ENCODE measurements around the gene MMGT1. TPM values are rescaled to one million over a fixed set of nuclear protein-coding genes. Genes with fewer than 3 reads are reported as not detected.
"Not testable (repeated sequence)": the region's sequence is repeated elsewhere in the genome, so short reads cannot be mapped to it uniquely, and the experiment has no call there.

The MMGT1 gene
- total RNA-seq, 1 experiment from 2014 or later, result 37.1 TPM

DNA sequence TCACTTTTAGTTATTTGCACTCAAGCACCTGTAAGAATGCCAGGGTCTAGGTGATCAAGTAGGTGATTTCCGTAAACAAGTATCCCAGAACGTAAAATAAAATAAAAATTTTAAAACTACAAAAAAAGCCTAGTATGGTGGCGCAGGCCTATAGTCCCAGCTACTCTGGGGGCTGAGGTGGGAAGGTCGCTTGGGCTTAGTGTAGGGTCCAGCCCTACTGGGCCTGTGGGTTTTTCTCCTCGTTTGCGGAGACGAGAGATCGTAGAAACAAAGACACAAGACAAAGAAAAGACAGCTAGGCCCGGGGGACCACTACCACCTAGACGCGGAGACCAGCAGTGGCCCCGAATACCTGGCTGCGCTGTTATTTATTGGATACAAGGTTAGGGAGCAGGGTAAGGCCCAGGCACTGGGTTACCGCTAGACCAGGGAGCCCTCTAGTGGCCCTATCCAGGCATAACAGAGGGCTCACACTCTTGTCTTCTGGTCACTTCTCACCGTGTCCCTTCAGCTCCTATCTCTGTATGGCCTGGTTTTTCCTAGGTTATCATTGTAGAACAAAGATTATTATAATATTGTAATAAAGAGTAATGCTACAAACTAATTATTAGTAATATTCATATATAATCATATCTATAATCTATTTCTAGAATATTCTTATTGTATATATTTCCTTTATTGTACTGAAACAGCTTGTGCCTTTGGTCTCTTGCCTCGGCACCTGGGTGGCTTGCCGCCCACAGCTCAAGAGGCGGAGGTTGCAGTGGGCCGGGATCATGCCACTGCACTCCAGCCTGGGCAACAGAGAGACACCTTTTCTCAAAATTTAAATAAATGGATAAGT is 41.9 kb downstream of the MMGT1 start:
- BruUV-seq (replicated peaks), result no TSS peak
- peak; percentile 59 for DNase-seq
- CTCF ChIA-PET, result no interaction called here
- H3K9me3 Mint-ChIP-seq (ENCODE audit: low read depth, unreplicated experiment), result no peaks in the 10 kb centered on the region
- H3K27me3 Mint-ChIP-seq (ENCODE audit: unreplicated experiment), result peaks cover 41% of the 10 kb centered on the region
- H3K27ac Mint-ChIP-seq (ENCODE audit: unreplicated experiment), result no peak overlapping the region
- TF ChIP-seq, protein P1, sequence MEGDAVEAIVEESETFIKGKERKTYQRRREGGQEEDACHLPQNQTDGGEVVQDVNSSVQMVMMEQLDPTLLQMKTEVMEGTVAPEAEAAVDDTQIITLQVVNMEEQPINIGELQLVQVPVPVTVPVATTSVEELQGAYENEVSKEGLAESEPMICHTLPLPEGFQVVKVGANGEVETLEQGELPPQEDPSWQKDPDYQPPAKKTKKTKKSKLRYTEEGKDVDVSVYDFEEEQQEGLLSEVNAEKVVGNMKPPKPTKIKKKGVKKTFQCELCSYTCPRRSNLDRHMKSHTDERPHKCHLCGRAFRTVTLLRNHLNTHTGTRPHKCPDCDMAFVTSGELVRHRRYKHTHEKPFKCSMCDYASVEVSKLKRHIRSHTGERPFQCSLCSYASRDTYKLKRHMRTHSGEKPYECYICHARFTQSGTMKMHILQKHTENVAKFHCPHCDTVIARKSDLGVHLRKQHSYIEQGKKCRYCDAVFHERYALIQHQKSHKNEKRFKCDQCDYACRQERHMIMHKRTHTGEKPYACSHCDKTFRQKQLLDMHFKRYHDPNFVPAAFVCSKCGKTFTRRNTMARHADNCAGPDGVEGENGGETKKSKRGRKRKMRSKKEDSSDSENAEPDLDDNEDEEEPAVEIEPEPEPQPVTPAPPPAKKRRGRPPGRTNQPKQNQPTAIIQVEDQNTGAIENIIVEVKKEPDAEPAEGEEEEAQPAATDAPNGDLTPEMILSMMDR (IDR thresholded peaks at IDR 0.05; ENCODE audit: unreplicated experiment), result peak; percentile 36
- intact Hi-C loops (cut with micrococcal nuclease; ENCODE audit: unreplicated experiment), result loop anchor here (2.0 to 10.0 kb wide), 2 partner anchors 299 to 447 kb away; no protein-coding TSS in a partner anchor
- H3K4me3 Mint-ChIP-seq (ENCODE audit: low read depth, unreplicated experiment), result no peak overlapping the region
- no peaks in the 10 kb centered on the region for H3K4me1 Mint-ChIP-seq (ENCODE audit: low read depth, unreplicated experiment)
- no peaks in the 10 kb centered on the region for H3K36me3 Mint-ChIP-seq (ENCODE audit: insufficient read depth, unreplicated experiment)

DNA sequence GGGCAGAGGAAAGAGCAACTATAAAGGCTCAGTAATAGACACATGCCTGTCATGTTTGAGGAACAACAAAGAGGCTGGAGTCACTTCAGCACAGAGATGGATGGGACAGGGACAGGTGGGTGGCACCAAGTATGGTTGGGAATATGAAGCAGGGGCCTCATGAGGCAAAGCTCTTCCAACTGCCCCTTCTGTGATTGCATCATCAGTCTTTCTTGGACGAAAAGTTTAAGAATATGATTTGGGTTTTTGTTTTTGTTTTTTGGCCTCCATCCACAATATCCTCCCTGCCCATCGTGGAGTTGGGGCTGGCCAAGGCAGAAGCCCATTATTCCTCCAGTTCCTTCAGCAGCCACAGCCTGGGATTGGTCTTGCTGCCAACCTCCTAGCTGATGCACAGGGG is 45.9 kb downstream of the MMGT1 start:
- H3K9me3 Mint-ChIP-seq (ENCODE audit: low read depth, unreplicated experiment), result no peaks in the 10 kb centered on the region
- no peak overlapping the region for H3K27ac Mint-ChIP-seq (ENCODE audit: unreplicated experiment)
- H3K4me3 Mint-ChIP-seq (ENCODE audit: low read depth, unreplicated experiment), result no peak overlapping the region
- BruUV-seq (replicated peaks), result no TSS peak
- CTCF ChIA-PET, result no interaction called here
- no peaks in the 10 kb centered on the region for H3K36me3 Mint-ChIP-seq (ENCODE audit: insufficient read depth, unreplicated experiment)
- no peak for DNase-seq
- intact Hi-C loops (cut with micrococcal nuclease; ENCODE audit: unreplicated experiment), result no loop called here
- TF ChIP-seq, protein P1 (IDR thresholded peaks at IDR 0.05; ENCODE audit: unreplicated experiment), result no peak
- H3K4me1 Mint-ChIP-seq (ENCODE audit: low read depth, unreplicated experiment), result no peaks in the 10 kb centered on the region
- peaks cover 44% of the 10 kb centered on the region for H3K27me3 Mint-ChIP-seq (ENCODE audit: unreplicated experiment)

DNA sequence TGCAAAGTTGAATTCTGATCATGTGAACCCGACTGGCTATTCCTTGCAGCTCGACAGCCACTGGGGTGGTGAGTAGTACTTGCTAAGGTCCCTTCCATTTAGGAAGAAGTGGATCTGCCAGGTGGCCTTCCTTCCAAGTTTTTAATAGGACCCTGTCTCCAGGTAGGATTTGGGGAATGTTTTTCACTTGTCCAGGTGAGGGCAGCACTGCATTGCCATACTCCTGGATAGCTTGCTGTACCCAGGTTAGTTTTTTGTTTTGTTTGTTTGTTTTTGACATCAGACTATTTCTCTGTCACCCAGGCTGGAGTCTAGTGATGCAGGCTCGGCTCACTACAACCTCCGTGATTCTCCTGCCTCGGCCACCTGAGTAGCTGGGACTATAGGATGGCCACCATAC is 50.4 kb downstream of the MMGT1 start:
- no peak overlapping the region for H3K4me3 Mint-ChIP-seq (ENCODE audit: low read depth, unreplicated experiment)
- H3K36me3 Mint-ChIP-seq (ENCODE audit: insufficient read depth, unreplicated experiment), result no peaks in the 10 kb centered on the region
- CTCF ChIA-PET, result no interaction called here
- no peak overlapping the region for H3K27ac Mint-ChIP-seq (ENCODE audit: unreplicated experiment)
- TF ChIP-seq, protein P1 (IDR thresholded peaks at IDR 0.05; ENCODE audit: unreplicated experiment), result no peak
- no peaks in the 10 kb centered on the region for H3K4me1 Mint-ChIP-seq (ENCODE audit: low read depth, unreplicated experiment)
- no peaks in the 10 kb centered on the region for H3K9me3 Mint-ChIP-seq (ENCODE audit: low read depth, unreplicated experiment)
- peaks cover 32% of the 10 kb centered on the region for H3K27me3 Mint-ChIP-seq (ENCODE audit: unreplicated experiment)
- BruUV-seq (replicated peaks), result no TSS peak
- peak; percentile 6 for DNase-seq
- intact Hi-C loops (cut with micrococcal nuclease; ENCODE audit: unreplicated experiment), result loop anchor here (2.0 kb wide), 1 partner anchor 49 kb away; the partner anchor contains the start of gene MMGT1

DNA sequence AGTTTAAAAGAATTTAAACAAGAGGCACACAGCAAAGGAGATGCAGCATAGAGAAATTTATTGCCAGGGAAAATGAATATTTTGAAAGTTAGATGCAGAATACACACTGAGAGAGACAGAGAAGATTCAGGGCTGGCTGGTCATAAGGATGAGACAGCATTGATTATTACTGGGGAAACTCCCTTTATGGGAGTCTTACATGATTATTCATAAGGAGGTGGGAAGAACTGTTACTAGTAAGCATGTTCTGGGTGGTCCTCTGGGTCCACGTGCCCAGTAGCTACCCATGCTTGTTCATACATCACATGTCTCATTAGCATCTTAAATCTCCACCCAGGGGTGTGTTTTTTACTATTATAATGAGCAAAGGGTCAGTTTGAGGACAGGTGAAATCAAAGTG is 53.3 kb downstream of the MMGT1 start:
- H3K4me1 Mint-ChIP-seq (ENCODE audit: low read depth, unreplicated experiment); BruUV-seq (replicated peaks); H3K4me3 Mint-ChIP-seq (ENCODE audit: low read depth, unreplicated experiment); CTCF ChIA-PET; H3K27ac Mint-ChIP-seq (ENCODE audit: unreplicated experiment); DNase-seq; intact Hi-C loops (cut with micrococcal nuclease; ENCODE audit: unreplicated experiment); H3K9me3 Mint-ChIP-seq (ENCODE audit: low read depth, unreplicated experiment); H3K36me3 Mint-ChIP-seq (ENCODE audit: insufficient read depth, unreplicated experiment): not testable (repeated sequence)
- peaks cover 23% of the 10 kb centered on the region for H3K27me3 Mint-ChIP-seq (ENCODE audit: unreplicated experiment)

DNA sequence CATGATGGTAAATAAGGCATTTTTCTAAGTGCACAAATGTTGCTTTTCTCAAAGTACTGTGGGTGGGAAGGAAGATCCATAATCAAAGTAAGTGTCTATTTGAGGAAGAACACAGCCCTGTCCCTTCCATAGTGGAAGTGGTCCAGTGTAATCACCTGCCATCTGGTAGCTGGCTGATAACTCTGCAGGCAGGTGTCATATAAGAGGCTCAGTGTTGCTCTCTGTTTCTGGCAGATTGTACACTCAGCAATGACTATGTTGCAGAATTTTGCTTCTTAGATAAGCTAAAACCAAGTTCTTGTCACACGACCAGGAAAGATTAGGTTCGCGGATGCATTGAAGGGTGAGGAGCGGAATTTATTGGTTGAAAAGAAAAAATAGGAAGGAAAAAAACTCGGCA is 59.4 kb downstream of the MMGT1 start:
- H3K27me3 Mint-ChIP-seq (ENCODE audit: unreplicated experiment), result peaks cover 25% of the 10 kb centered on the region
- CTCF ChIA-PET, result no interaction called here
- H3K27ac Mint-ChIP-seq (ENCODE audit: unreplicated experiment), result no peak overlapping the region

More for the DNA sequence above, 59.4 kb downstream of the MMGT1 start:
- TF ChIP-seq, protein P1 (IDR thresholded peaks at IDR 0.05; ENCODE audit: unreplicated experiment), result no peak
- BruUV-seq (replicated peaks), result no TSS peak
- H3K4me3 Mint-ChIP-seq (ENCODE audit: low read depth, unreplicated experiment), result no peak overlapping the region
- DNase-seq, result no peak
- no peaks in the 10 kb centered on the region for H3K9me3 Mint-ChIP-seq (ENCODE audit: low read depth, unreplicated experiment)
- H3K4me1 Mint-ChIP-seq (ENCODE audit: low read depth, unreplicated experiment), result no peaks in the 10 kb centered on the region
- no peaks in the 10 kb centered on the region for H3K36me3 Mint-ChIP-seq (ENCODE audit: insufficient read depth, unreplicated experiment)
- intact Hi-C loops (cut with micrococcal nuclease; ENCODE audit: unreplicated experiment), result no loop called here

All from Calu3 (cell line).